Measurements from ENCODE around the gene NIPAL4.
A peak's percentile ranks its signal among the peaks of the same experiment; 100 is the strongest.

Gene NIPAL4

GRCh38 chr5:157444224-157444623, 15.8 kb upstream of the NIPAL4 start:
- Histone ChIP-seq H3K27me3 (no peaks in the 10 kb centered on the region), H3K4me3 (ENCODE audit: low read depth, low read length) (no peak overlapping the region), H3K36me3 (no peaks in the 10 kb centered on the region), H3K9me3 (no peaks in the 10 kb centered on the region), H3K4me1 (peaks cover 10% of the 10 kb centered on the region; the same call in 1 of the 2 replicates)
- DNase-seq: no peak
- no peak for TF ChIP-seq CTCF (IDR thresholded peaks at IDR 0.05; ENCODE audit: low read depth, low read length)

- TF ChIP-seq CTCF (IDR thresholded peaks at IDR 0.05; ENCODE audit: low read depth, low read length): no peak
- Histone ChIP-seq H3K27me3 (no peaks in the 10 kb centered on the region), H3K9me3 (no peaks in the 10 kb centered on the region), H3K4me1 (peaks cover 10% of the 10 kb centered on the region; the same call in 1 of the 2 replicates), H3K36me3 (no peaks in the 10 kb centered on the region), H3K4me3 (ENCODE audit: low read depth, low read length) (no peak overlapping the region)
- DNase-seq: no peak
These were observed 14.1 kb upstream of the NIPAL4 start for GRCh38 chr5:157445745-157446411.

GRCh38 chr5:157446412-157446935, 13.5 kb upstream of the NIPAL4 start:
- Histone ChIP-seq H3K36me3 (no peaks in the 10 kb centered on the region), H3K4me1 (peaks cover 10% of the 10 kb centered on the region; the same call in 1 of the 2 replicates), H3K9me3 (no peaks in the 10 kb centered on the region), H3K4me3 (ENCODE audit: low read depth, low read length) (no peak overlapping the region), H3K27me3 (no peaks in the 10 kb centered on the region)
- TF ChIP-seq CTCF (IDR thresholded peaks at IDR 0.05; ENCODE audit: low read depth, low read length): no peak
- DNase-seq: no peak

GRCh38 chr5:157447201-157447637, 12.8 kb upstream of the NIPAL4 start:
- Histone ChIP-seq H3K9me3 (no peaks in the 10 kb centered on the region), H3K4me1 (peaks cover 9% of the 10 kb centered on the region; the same call in 1 of the 2 replicates), H3K36me3 (no peaks in the 10 kb centered on the region), H3K27me3 (no peaks in the 10 kb centered on the region), H3K4me3 (ENCODE audit: low read depth, low read length) (no peak overlapping the region)
- TF ChIP-seq CTCF (IDR thresholded peaks at IDR 0.05; ENCODE audit: low read depth, low read length): no peak
- no peak for DNase-seq

GRCh38 chr5:157449011-157449723, 10.8 kb upstream of the NIPAL4 start:
- Histone ChIP-seq H3K4me3 (ENCODE audit: low read depth, low read length) (no peak overlapping the region), H3K4me1 (no peaks in the 10 kb centered on the region), H3K27me3 (no peaks in the 10 kb centered on the region), H3K9me3 (no peaks in the 10 kb centered on the region), H3K36me3 (no peaks in the 10 kb centered on the region)
- no peak for TF ChIP-seq CTCF (IDR thresholded peaks at IDR 0.05; ENCODE audit: low read depth, low read length)
- DNase-seq: peak; percentile 40

- no peak for TF ChIP-seq CTCF (IDR thresholded peaks at IDR 0.05; ENCODE audit: low read depth, low read length)
- no peak for DNase-seq
These were observed 10.0 kb upstream of the NIPAL4 start for GRCh38 chr5:157450024-157450423.

More at GRCh38 chr5:157450024-157450423, 10.0 kb upstream of the NIPAL4 start:
- no peaks in the 10 kb centered on the region for H3K9me3 ChIP-seq
- no peak overlapping the region for H3K4me3 ChIP-seq (ENCODE audit: low read depth, low read length)
- no peaks in the 10 kb centered on the region for H3K4me1 ChIP-seq
- H3K27me3 ChIP-seq: no peaks in the 10 kb centered on the region
- H3K36me3 ChIP-seq: no peaks in the 10 kb centered on the region
